GM18868 (cell line): Measurements from ENCODE around the gene OPCML.

Experiments used
- ATAC-seq: cut with Tn5 transposase; IDR thresholded peaks from one replicate; pipeline ENCODE4 v1.9.1; 2021; ENCODE audit warnings: mild to moderate bottlenecking, moderate library complexity; ENCODE audit not compliant: unreplicated experiment

Gene OPCML

DNA sequence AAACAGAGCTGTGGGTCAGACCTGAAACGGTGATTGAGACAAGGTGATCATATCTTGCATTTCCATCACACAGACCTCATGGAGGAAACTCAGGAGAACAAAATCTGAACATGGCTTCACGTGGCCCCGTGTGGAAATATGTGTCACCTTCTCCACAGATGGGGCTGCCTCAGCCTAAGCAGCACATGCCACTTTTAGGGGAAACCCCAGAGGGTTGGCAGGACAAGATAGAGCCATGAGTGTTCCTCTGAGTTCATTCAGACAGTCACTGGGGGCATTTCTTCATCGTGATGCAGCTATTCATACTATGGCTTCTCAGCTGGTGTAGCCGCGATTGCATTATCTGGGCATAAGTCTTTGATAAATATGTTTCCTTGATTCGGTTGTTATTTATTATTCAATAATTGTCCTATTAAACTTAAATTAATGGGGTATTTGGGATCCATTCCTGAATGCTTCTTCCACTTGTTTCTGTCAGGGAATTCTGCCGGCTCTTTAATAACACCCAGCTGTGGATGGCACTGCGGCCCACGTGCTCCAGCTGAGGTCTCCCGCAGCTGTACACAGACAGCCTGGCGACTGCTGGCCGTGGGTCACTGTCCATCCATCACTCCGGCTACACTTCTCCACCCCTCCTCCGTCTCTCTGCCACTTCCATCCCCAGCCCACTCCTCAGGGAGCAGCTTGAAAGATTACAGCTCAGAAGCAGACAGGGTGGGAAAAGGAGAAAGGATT is 485.1 kb downstream of the OPCML start:
- ATAC-seq, result no peak

DNA sequence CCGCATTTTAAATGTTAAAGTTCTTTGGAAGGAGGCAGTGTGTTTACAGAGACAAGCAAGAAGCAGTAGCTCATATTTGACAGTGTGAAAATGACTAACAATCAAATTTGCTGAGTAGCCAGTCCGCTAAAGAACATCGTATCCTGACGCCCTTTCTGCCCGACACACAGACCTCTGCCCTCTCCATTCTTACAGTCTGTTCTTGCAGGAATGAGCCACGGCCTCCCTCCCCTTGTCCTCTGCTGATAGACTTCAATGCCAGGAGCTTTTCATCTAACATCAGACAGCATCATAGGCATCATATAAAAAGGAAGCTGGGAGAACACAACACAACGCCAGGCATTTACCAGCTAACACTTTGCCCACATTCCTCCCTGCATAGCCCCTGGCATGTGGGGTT is 486.0 kb downstream of the OPCML start:
- no peak for ATAC-seq

DNA sequence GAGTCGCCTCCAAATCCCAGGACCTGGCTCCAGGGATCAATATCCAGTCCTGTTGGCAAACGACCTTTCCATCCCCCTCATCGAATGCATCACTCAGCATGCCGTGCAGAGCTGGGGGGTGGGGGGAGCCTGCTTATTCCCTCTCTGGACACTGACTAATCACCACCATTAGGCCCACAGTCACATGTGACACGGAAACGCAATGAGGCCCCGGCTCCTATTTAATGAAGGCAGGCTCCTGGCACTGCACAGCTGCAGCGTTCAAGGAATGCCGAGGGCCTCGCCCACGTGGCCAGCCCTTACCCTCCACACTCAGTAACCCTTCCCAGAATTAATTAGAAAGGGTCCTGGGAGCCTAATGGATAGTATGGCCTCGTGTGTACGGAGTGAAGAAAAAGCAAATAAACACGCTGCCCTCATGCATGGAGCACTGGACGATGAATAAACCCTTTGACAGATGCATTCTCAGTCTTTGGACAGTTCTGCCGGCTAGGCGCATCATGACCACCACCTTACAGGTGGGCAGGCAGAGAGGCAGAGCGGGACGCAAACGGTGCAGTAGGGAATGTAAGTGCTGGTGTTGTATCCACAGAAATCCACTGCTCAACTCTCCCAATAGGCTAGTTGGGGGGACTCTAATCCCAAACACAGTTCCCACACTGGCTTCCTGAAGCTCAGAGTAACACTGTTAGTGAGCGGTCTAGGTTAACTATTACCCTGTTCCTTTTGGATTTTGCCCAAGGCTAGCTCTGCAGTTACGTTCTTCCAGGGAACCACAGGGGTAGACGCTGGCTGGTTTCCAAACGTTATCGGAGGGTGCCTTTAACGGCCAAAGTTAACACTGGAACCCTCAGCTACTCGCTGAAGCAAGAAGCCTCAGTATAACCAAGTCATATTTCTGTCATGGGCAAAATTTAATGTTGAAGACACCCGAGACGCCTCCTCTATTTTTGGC is 490.1 kb downstream of the OPCML start:
- no peak for ATAC-seq

DNA sequence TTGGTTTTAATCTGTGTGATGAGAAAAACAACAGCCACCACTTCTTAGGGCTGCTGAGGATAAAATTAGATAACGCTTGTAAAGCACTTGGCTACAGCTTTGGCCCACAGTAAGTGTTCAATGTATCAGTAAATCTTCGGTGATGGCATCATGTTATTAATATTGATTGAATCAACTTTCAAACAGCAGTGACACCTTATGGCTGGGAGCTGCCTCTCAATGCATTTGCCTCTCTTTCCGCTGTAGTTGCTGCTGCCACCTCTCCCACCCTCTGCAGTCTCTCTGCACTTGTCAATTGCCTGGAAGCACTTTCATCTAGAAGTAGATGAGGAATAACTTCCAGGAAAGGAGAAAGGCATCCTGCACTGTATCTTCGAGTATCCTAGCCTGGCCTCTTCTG is 491.1 kb downstream of the OPCML start:
- ATAC-seq, result no peak

DNA sequence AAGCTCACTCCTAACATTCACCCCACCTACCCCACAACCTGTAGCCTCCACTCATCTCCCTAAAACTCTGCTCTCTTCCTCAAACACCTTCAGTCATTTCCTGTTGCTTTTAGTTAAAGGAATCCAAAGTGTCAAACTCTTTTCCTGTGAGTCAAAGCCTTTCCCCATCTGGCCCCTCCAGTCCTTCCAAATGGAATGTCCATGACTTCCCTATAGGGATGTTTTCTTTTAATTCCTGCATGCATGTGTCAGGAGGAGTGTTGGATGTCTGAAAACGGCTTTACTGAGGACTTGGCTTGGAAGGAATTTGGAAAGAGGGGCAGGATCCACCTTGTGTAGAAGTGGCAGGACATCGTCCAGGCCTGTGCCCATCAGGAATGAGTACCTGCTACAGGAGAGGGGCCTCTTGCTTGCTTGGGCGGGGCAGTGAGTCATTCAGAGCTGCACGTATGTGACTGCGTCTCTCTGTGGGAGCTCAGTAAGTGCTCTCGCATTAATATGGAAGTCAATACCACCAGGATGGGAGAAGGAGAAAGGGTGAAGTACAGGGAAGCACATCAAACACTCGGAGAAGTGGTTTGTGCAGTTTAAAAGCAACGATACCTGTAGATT is 491.9 kb downstream of the OPCML start:
- ATAC-seq, result no peak

DNA sequence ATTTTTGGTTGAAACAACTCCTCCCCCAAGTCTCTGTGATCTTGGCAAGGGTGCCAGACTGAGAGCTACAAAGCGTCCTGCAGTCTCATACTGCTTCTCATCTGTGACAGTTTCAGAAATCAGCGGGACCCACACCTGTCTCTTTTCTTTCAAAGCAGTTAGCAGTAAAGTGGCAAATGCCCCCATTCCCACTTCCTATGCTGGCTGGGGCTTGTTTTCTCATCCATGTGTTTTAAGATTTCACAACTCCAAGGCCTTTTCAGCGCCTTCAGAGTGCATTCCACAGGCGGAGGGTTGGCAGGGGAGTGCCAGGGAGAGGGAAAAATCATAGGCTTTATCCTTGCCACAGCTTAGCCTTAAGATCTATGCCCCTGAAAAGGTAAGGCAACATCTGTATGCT is 493.5 kb downstream of the OPCML start:
- no peak for ATAC-seq

DNA sequence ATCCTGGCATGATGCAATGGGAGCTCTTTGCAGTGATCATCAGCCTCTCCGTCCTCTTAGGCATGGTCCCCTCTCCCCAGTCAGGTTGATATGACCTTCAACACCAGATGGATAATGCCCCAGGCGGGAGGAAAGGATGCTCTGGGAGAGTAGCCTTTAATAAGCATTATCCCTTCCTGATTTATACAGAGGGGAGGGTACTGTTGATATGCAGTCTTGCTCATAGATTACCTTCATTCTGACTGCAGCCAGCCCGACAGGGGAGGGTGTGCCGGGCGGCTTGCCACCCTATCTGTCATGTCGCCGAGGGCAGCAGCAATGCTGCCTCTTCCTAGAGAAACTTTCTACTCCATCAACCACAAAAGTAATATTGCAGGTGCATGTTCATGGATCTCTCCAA is 497.4 kb downstream of the OPCML start:
- no peak for ATAC-seq

DNA sequence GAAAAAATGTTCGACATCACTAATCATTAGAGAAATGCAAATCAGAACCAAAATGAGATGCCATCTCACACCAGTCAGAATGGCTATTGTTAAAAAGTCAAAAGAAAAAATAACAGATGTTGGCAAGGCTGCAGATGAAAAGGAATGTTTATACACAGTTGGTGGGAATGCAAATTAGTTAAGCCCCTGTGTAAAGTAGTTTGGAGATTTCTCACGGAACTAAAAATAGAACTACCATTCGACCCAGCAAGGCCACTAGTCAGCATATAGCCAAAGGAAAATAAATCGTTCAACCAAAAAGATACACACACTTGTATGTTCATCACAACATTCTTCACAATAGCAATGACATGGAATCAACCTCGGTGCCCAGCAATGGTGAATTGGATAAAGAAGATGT is 503.2 kb downstream of the OPCML start:
- no peak for ATAC-seq

DNA sequence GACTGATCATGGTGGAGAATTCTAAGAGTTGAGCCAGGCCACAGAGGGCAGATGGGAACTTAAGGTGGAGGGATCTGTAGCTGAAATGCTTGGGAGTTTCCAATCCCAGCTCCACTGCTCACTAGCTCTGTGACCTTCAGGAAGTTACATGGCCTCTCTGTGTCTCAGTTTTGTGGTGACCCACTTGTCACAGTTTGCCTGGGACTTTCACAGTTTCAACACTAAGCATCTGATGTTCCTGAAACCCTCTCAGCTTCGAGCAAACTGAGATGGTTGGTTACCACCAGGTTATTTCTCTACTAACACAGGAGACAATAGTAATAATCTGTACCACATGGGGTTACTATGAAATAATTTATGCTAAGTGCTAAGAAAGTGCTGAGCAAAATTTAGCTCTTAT is 505.3 kb downstream of the OPCML start:
- no peak for ATAC-seq

DNA sequence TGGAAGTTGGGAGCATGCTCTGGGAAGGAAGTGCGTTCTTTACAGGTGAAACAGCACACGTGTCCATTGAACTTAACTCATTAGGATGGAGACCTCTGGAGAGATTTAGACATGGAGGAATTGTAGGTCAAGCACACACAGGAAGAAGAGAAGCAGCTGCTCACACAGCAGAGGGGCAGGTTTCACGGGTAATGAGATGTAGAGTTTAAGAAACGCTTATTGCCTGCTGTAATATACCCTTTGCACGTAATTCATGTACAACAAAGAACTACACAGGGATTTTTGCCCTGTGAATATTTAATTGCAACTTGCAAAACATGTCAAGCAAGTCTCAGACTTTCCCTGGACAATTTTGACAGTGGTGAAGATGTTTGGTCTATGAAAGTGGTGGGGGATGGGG is 508.0 kb downstream of the OPCML start:
- ATAC-seq, result no peak

DNA sequence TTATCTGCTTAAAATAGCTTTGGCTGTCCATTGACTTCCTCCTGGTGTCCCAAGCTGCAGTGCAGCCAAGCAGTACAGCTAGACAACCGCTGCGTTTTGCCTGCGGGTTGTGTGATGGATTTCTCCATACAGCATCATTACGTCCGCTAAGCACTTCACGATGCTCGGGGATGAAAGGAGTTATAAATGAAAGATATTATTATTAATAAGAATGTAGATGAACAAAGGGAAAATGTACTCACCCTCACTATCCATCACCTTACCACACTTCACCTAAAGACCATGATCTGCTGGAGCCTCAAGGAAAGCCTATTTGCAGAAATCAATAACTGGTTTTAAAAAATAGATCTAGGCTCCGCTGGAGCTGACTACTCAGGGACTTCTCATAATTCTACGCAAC is 509.1 kb downstream of the OPCML start:
- ATAC-seq, result no peak

DNA sequence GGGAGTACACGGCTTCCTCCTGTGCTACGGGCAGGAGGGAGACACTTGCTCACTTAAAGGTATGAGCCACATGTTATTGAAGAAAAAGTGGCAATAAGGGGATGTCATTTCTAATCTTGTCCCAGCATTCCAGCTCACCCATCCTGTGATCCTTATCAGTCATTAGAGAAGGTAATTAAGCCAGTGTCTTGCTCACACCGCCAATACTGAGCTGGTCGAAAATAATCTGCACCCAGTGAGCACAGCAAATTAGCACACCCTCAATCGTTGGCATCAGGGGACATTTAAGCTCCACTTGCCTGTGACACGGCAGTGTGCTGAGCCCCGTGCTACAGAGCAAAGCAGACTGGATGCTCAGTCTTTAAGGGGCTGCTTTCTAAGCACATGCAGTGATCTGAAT is 510.7 kb downstream of the OPCML start:
- ATAC-seq, result no peak

DNA sequence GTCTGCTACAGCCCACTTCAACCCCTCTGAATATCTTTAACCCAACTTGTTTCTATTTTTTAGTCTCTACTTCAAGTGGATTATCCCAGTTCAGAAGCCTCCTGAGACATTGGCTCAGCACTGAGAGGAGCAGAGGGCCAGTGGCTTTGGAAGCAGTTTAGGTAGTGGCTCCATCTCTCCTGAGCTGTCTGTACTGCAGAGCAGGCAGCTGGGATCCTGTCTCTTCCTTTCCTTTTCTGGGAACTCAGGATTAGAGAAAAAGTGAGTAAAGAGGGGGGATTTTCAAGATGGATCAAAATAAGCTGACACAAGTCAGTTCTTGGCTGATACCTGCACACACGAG is 512.0 kb downstream of the OPCML start:
- ATAC-seq, result no peak

DNA sequence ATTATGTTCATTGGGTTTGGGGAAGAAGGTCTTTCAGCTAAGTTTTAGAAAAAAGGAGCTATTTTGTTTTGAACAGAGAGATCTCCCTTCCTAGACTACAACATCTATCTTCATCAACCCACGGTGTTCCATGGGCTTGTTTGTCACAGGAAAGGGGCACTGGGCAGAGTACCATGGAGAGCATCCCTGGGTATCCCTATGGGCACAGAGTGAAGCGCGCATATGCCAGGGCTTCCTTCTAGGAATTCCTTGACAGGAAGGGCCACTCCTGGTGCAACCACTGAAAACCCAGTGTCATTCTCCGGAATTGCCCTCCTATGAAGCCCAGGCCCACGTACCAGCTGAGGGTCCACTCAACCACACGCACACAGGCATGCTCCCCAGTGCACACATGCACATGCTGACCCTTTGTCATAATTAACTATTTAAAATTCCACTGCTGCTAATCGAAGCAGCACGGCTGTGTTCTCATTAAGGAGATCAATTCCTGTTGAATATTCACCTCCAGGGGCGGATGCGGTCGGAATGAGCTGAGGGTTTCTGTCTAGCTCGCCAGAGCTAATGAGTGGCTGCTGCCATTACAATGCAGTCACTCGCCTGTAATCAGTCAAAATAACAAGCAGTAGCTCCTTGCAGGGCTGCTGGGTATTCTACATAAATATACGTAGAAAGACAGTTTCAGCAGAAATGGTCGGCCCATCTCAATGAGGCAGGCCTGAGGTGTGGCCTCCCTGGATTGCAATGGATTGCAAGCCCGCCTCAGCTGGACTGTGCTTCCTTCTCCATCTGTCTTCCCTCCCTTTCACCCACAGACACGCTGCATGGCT is 512.5 kb downstream of the OPCML start:
- ATAC-seq, result no peak

DNA sequence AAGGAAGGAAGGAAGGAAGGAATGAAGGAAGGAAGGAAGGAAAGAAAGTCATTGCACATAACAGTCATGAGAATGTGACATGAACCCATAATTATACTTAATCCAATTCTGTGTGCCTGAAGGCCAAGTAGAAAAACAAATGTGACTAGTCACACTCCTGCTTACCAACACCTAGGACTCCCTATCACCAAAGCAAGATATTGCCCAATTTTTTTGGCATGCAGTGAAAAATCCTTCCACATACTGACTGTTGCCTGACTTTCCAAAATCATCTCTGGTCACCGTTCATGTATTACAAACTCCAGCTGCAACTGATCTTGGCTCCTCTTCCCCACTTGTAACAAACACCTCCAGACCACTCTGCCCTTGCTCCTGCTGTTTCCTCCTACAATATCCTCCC is 516.8 kb downstream of the OPCML start:
- ATAC-seq, result no peak

DNA sequence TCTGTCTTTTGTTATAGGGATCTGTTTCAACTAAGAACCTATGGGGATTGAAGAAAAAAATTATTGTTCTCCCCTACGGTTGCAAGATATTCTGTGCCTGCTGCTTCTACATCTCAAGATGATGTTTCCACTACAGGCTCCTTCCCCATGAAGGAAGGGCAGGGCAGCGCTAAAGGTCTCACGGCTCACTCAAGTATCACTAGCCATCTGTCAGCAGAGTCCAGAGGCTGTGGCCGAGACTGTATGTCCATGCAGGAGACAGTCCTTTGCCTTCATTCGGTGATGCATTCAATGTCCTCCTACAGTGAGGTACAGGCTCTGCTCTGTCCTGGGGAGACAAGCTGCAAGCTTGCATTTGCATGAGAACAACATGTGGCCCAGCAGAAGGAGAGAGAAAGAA is 518.0 kb downstream of the OPCML start:
- no peak for ATAC-seq

DNA sequence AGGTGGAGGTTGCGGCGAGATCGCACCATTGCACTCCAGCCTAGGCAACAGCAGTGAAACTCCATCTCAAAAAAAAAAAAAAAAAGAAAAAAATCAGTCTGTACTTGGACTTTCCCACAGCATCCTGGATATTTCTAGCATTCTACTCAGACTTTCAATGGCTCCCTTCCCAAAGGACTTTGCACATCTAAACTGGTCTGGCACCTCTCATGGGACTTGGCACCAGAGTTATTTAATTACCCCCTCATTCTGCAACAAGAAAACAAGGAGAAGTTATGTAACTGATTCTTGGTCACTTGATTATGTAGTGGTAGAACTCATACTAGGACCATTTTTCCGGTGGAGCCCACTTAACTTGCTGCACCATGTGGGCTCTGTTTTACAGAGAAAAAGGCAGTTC is 519.5 kb downstream of the OPCML start:
- ATAC-seq, result no peak

DNA sequence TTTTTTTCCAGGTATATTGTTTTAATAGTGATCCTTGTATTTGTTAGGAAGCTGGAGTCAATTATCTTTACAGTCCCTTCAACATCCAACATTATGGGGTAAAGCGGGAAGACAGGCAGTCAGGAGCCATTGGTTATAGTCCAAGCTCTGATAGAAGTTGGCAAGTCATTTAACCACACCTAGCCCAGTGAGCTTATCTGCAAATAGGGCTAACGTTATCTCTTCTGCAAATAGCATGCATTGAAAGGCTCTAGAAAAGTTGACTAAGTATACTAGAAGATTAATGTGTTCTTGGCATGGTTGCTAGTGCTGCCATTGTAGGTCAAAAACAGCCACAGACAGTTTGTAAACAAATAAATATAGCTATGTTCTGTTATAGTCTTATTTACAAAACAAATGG is 520.7 kb downstream of the OPCML start:
- no peak for ATAC-seq

DNA sequence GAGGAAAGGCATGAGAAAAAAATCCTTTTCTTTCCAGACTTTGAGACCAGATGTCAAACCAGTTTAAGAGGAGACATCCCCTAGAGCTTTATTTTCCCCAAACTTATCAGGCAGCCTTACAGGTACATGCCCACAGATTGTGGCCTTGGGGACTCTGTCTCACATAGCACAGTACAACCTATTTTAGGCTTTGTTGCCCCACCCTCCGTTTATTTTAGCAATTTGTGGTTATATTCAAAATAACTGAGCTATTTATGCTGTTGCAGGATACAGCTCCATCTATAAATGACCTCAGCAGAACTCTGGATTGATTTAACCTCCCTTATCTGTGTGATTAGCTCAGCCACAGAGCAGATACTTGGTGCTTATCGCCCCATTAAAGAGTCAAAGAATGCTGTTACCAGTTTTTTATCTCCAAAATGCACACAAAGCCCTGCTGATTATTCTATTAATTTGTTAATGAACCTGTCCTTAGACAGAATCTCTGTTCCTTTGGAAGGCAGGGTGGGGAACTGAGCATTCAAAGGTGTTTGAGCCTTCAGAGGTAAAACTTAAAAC is 525.2 kb downstream of the OPCML start:
- no peak for ATAC-seq

DNA sequence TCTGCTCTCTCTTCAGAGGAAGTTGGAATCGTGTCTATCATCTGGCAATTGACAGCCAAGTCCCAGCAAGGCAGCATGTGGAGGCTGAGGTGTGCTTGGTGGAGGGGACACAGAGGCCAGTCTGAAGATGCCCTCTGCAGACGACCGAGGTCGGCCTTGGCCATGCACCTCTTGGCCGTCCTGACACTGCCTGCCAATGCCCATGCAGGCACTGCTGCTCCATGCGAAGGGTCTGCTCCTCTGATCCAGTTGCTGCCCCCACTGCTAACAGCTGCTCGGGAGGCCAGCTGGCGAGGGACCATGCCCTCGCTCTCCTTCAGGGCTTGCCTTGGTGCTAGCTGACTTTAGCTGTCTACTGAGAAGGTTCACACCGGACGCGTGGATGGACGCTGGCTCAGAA is 527.9 kb downstream of the OPCML start:
- no peak for ATAC-seq

DNA sequence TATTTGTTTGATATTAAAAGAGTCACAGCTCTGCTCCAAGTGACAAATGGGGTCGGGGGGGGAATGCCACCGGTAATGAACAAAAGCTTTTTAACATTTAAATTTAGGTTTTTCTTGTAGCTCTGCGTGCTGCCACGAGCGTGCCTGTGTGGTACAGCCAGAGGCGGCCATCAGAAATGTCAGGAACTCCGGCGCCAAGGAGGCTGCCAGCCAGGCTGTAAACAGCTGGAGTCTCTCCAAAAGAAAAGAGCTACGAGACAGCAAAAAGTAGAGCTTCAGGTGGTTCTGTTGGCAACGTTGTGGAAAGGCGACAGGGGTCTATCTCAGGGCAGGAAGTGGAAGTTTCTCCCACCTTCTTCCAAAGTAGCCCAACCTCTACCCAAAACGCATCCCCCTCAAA is 532.8 kb downstream of the OPCML start:
- no peak for ATAC-seq
